WI38 (cell line): ENCODE results near the gene ARRDC1.

Source experiments
- H3K4me3 ChIP-seq: 2 replicates; pipeline ENCODE4 v1.5.1; 2011; ENCODE audit warnings: low read depth, mild to moderate bottlenecking, control low read depth, low read length
- CTCF ChIP-seq: IDR thresholded peaks from 2 replicates; pipeline ENCODE4 v1.5.1; 2012; ENCODE audit warnings: low read depth, mild to moderate bottlenecking, control low read depth, low read length

The ARRDC1 gene

DNA sequence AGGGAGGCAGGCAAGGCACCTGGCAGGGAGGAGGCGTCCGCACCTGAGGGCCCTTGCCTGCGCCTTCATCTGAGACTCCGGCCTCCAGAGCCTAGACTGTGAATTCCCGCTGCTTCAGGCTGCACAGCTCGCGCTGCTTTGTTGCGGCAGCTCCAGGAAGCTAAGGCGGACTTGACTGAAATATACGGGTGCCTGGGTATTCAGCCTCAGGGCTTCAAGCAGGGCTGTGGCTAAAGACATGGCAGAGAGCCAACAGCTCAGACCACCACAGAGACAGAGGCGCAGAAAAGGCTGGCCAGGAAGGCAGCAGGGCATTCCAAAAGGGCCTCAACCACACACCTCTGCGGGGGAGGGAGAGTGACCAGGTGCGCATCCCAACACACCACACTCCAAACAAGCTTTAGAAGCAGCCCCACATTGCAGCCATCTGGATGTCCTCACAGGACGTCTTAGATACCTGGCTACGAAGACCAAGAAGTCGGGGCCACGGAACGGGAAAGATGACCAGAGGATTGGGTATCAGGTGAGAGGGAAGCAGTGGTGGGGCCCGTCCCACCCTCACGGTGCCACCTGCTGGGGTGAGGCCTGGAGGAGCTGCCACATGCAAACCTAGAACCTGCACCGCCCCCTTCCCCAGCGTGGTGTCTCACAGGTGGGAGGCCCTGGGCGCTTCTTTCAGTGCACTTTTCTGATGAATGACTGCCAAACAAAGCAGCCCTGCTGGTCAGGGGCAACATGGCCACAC lies 25.1 kb upstream of the ARRDC1 start:
- no peak for TF ChIP-seq CTCF

DNA sequence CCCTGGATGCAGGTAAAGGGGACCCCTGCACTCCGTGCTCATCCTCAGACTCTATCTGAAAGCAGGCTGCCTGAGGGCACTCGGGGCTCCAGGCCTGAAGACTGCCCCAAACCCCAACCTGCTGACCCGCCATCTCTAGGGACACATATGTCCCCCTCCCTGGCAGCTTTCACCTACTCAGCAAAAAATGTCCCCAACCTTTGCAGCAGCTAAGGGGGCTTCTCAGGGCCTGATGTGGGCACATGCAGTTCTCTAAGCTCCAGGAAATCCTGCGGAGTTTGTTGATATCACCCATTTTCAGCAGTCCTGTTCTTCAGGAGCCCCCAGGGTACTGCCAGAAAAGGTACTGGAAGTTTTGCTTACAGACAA lies 24.5 kb upstream of the ARRDC1 start:
- no peak for TF ChIP-seq CTCF
- H3K4me3 ChIP-seq: no peak overlapping the region

More for the DNA sequence above, 25.1 kb upstream of the ARRDC1 start:
- H3K4me3 ChIP-seq: no peak overlapping the region

- no peak for TF ChIP-seq CTCF
- H3K4me3 ChIP-seq: no peak overlapping the region
Measured at GRCh38 chr9:137581361-137582285, 23.9 kb upstream of the ARRDC1 start.

- TF ChIP-seq CTCF: no peak
- no peak overlapping the region for H3K4me3 ChIP-seq
Measured at GRCh38 chr9:137582286-137582860, 23.1 kb upstream of the ARRDC1 start.

- TF ChIP-seq CTCF: no peak
- H3K4me3 ChIP-seq: no peak overlapping the region
Measured at GRCh38 chr9:137583347-137583746, 22.1 kb upstream of the ARRDC1 start.

DNA sequence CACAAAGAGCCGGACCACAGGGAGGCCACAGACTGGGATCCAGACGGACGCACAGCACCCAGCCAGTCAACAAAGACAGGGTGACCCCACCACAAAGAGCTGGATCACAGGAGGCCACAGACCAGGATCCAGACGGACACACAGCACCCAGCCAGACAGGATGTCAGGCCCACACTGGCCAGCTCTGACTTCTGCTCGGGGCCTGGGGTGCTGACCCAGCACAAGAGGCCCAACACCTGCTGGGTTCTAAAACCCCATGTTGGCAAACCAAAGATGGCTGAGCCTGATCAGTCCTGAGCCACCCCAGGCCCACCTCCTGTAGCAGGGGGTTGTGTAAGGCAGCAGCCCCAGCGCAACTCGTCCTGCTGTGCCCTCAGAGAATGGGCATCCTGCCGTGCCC lies 21.5 kb upstream of the ARRDC1 start:
- H3K4me3 ChIP-seq: no peak overlapping the region
- TF ChIP-seq CTCF: no peak

DNA sequence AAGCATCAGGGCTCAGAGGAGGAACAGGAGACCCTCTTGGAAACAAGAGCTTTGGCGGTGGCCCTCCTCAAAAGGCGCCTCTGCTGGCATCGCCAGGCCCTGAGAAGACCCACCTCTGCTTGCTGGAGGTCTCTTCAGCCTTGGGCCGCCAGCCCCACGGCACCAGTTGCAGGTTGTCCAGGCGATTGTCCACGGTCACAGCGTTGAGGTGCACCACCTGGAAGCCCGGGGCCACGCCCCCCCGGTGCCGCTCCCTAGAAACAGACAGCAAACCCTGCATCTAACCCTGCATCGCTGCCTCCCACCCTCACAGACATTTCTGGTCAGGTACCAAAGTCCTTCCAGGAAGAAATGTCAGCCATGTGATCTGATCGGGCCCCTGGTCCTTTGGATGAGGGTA lies 18.6 kb upstream of the ARRDC1 start:
- H3K4me3 ChIP-seq: no peak overlapping the region
- no peak for TF ChIP-seq CTCF
